Measurements from ENCODE around the gene TMEM244.

DNA sequence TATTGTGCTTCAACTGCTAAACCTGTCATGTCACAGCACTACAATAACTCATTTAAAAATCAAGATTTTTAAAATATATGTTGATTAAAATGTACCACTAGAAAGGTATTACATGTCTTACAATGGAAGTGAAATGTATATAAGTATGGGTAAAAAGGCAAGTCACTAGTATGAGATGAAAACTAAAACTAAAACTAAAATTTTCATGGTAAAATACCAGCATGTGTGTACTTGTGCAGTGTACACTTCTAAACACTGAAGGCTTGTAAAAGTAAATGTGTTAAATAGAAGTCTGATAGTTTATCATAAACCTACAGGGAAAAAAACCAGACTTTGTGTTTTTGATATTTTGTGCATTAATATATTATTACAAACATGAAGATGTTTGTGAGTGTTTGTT lies 13.7 kb upstream of the TMEM244 start:
- TF ChIP-seq, protein P1, sequence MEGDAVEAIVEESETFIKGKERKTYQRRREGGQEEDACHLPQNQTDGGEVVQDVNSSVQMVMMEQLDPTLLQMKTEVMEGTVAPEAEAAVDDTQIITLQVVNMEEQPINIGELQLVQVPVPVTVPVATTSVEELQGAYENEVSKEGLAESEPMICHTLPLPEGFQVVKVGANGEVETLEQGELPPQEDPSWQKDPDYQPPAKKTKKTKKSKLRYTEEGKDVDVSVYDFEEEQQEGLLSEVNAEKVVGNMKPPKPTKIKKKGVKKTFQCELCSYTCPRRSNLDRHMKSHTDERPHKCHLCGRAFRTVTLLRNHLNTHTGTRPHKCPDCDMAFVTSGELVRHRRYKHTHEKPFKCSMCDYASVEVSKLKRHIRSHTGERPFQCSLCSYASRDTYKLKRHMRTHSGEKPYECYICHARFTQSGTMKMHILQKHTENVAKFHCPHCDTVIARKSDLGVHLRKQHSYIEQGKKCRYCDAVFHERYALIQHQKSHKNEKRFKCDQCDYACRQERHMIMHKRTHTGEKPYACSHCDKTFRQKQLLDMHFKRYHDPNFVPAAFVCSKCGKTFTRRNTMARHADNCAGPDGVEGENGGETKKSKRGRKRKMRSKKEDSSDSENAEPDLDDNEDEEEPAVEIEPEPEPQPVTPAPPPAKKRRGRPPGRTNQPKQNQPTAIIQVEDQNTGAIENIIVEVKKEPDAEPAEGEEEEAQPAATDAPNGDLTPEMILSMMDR (IDR thresholded peaks at IDR 0.05; ENCODE audit: insufficient read depth, low read depth, low read length) = no peak
- no peak for TF ChIP-seq EZH2 (IDR thresholded peaks at IDR 0.05; ENCODE audit: insufficient read depth, low read length)
